Measurements from ENCODE around the gene EFNA2.

DNA sequence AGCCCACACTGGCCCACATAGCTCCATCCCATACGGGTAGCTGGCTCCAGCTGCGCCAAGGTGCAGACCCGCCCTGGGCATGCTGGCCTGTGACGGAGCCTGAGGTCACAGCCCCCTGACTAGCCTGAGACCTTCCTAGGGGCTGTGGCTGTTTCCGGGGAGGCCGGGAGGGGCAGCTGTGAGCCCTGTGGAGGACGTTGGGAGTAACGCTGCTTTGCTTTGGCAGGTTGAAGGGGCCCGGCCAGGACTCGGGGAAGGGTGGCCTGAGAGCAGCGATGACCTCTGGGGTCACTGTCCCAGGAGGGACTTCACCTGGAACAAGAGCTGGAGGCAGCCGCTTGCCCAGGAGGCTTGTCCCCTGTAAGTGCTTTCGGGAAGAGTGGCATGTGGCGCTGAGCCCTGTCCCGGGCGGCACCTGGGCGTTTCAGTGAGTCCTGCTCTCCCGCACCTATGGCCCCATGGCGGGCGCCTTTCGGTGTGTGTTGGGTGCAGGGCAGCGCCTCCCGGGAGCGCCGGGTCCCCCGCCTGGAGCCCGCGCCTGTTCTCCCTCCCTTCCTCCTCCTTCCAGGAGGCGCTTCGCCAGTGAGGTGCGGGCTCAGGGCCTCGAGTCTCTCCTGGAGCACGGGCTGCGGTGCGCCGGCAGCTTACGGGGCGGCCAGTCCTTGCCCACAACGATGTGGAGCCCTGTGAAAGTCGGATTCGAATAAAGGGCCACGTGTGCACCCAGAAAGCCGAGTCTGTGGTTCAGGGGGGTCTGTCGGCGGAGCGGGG, 11.4 kb upstream of the EFNA2 start:
- TF ChIP-seq, protein P1, sequence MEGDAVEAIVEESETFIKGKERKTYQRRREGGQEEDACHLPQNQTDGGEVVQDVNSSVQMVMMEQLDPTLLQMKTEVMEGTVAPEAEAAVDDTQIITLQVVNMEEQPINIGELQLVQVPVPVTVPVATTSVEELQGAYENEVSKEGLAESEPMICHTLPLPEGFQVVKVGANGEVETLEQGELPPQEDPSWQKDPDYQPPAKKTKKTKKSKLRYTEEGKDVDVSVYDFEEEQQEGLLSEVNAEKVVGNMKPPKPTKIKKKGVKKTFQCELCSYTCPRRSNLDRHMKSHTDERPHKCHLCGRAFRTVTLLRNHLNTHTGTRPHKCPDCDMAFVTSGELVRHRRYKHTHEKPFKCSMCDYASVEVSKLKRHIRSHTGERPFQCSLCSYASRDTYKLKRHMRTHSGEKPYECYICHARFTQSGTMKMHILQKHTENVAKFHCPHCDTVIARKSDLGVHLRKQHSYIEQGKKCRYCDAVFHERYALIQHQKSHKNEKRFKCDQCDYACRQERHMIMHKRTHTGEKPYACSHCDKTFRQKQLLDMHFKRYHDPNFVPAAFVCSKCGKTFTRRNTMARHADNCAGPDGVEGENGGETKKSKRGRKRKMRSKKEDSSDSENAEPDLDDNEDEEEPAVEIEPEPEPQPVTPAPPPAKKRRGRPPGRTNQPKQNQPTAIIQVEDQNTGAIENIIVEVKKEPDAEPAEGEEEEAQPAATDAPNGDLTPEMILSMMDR (IDR thresholded peaks at IDR 0.05) = no peak
- TF ChIP-seq POLR2A (IDR thresholded peaks at IDR 0.05) = no peak
